OCI-LY1 (cell line): Measurements from ENCODE around the gene ATG7.
"Not testable (repeated sequence)": the region's sequence is repeated elsewhere in the genome, so short reads cannot be mapped to it uniquely, and the experiment has no call there.

Experiments used
- H2AFZ ChIP-seq: fragments of 200-600 bp; sonication (generic), shearing (Covaris generic); 2 replicates; pipeline ENCODE4 v1.6.0; 2014; ENCODE audit warnings: antibody characterized with exemption, mild to moderate bottlenecking, low read length
- H3F3A ChIP-seq: fragments of 200-600 bp; sonication (generic), shearing (Covaris generic); 2 replicates; pipeline ENCODE4 v1.6.0; 2014; ENCODE audit warnings: mild to moderate bottlenecking, antibody characterized with exemption, low read length, moderate library complexity; ENCODE audit not compliant: insufficient read depth
- H3K27ac ChIP-seq: fragments of 200-600 bp; sonication (generic); 2 replicates; pipeline ENCODE4 v1.5.1; 2014; ENCODE audit warnings: low read length, mixed run types, mild to moderate bottlenecking, low read depth; ENCODE audit not compliant: poor library complexity, severe bottlenecking
- H3K27me3 ChIP-seq: fragments of 200-600 bp; sonication (generic); 2 replicates; pipeline ENCODE4 v1.6.0; 2014; ENCODE audit warnings: antibody characterized with exemption, mild to moderate bottlenecking, low read length, moderate library complexity; ENCODE audit not compliant: insufficient read depth
- H3K36me3 ChIP-seq: fragments of 200-600 bp; sonication (generic); 2 replicates; pipeline ENCODE4 v1.6.1; 2014; ENCODE audit warnings: mild to moderate bottlenecking, antibody characterized with exemption, low read length, moderate library complexity, mixed read lengths; ENCODE audit not compliant: insufficient read depth
- H3K4me1 ChIP-seq: fragments of 200-600 bp; sonication (generic); 2 replicates; pipeline ENCODE4 v1.5.1; 2014; ENCODE audit warnings: mild to moderate bottlenecking, low read length, moderate library complexity; ENCODE audit not compliant: insufficient read depth, severe bottlenecking
- H3K4me2 ChIP-seq: fragments of 200-600 bp; sonication (generic), shearing (Covaris generic); 2 replicates; pipeline ENCODE4 v1.6.1; 2014; ENCODE audit warnings: low read length
- H3K4me3 ChIP-seq: fragments of 200-600 bp; sonication (generic); 2 replicates; pipeline ENCODE4 v1.5.1; 2014; ENCODE audit warnings: low read length, low read depth, mild to moderate bottlenecking, mixed read lengths; ENCODE audit not compliant: poor library complexity, severe bottlenecking
- H3K79me2 ChIP-seq: fragments of 200-600 bp; shearing (Covaris generic); 2 replicates; pipeline ENCODE4 v1.6.1; 2016; ENCODE audit warnings: mixed run types, low read length, mixed read lengths; ENCODE audit not compliant: insufficient read depth
- H3K9ac ChIP-seq: fragments of 200-600 bp; sonication (generic), shearing (Covaris generic); 2 replicates; pipeline ENCODE4 v1.6.1; 2014; ENCODE audit warnings: mild to moderate bottlenecking, low read length, mixed read lengths
- H3K9me2 ChIP-seq: fragments of 200-600 bp; sonication (generic), shearing (Covaris generic); 2 replicates; pipeline ENCODE4 v1.6.1; 2014; ENCODE audit warnings: low read depth, mild to moderate bottlenecking, low read length, mixed read lengths
- H3K9me3 ChIP-seq: fragments of 200-600 bp; shearing (Covaris generic); 2 replicates; pipeline ENCODE4 v1.6.1; 2014; ENCODE audit warnings: low read length, mixed read lengths
- H4K20me1 ChIP-seq: fragments of 200-600 bp; sonication (generic), shearing (Covaris generic); 2 replicates; pipeline ENCODE4 v1.6.0; 2016; ENCODE audit warnings: mild to moderate bottlenecking, low read length; ENCODE audit not compliant: insufficient read depth
- CTCF ChIP-seq: fragments of 200-600 bp; sonication (generic), shearing (Covaris generic); IDR thresholded peaks from 2 replicates; pipeline ENCODE4 v1.5.1; 2017; ENCODE audit warnings: mild to moderate bottlenecking, antibody characterized with exemption, low read length, moderate library complexity, mixed read lengths
- EZH2 ChIP-seq: fragments of 200-600 bp; sonication (generic), shearing (Covaris generic); IDR thresholded peaks from 2 replicates; pipeline ENCODE4 v1.8.0; 2017; ENCODE audit warnings: borderline replicate concordance, mixed run types, mild to moderate bottlenecking, antibody characterized with exemption, low read length, moderate library complexity, mixed read lengths

ATG7 gene

GRCh38 chr3:11591391-11592282 lies 319.4 kb downstream of the ATG7 start:
- H3F3A ChIP-seq: no peaks in the 10 kb centered on the region
- no peaks in the 10 kb centered on the region for H4K20me1 ChIP-seq
- H3K4me3 ChIP-seq: no peak overlapping the region
- peaks cover 56% of the 10 kb centered on the region for H3K4me1 ChIP-seq
- no peaks in the 10 kb centered on the region for H3K9me3 ChIP-seq
- no peaks in the 10 kb centered on the region for H3K9me2 ChIP-seq
- H3K27me3 ChIP-seq: no peaks in the 10 kb centered on the region
- no peak for TF ChIP-seq CTCF
- no peak for TF ChIP-seq EZH2
- no peak overlapping the region for H3K9ac ChIP-seq
- peaks cover 73% of the 10 kb centered on the region for H3K79me2 ChIP-seq
- no peak overlapping the region for H3K4me2 ChIP-seq
- H3K36me3 ChIP-seq: peaks cover 74% of the 10 kb centered on the region
- no peak overlapping the region for H2AFZ ChIP-seq
- peak overlapping the region; percentile 46 for H3K27ac ChIP-seq

GRCh38 chr3:11592445-11593298 lies 320.5 kb downstream of the ATG7 start:
- no peak overlapping the region for H3K4me2 ChIP-seq
- H3F3A ChIP-seq: no peaks in the 10 kb centered on the region
- H2AFZ ChIP-seq: no peak overlapping the region
- no peaks in the 10 kb centered on the region for H3K9me2 ChIP-seq
- TF ChIP-seq CTCF (no peak), EZH2 (no peak)
- peak overlapping the region; percentile 2 for H3K27ac ChIP-seq
- H3K9me3 ChIP-seq: peaks cover 3% of the 10 kb centered on the region; the same call in 1 of the 2 replicates
- H3K27me3 ChIP-seq: no peaks in the 10 kb centered on the region
- peaks cover 56% of the 10 kb centered on the region for H3K4me1 ChIP-seq
- no peaks in the 10 kb centered on the region for H4K20me1 ChIP-seq
- H3K36me3 ChIP-seq: peaks cover 77% of the 10 kb centered on the region
- H3K4me3 ChIP-seq: no peak overlapping the region
- peaks cover 76% of the 10 kb centered on the region for H3K79me2 ChIP-seq
- no peak overlapping the region; the same call in 1 of the 2 replicates for H3K9ac ChIP-seq

- no peaks in the 10 kb centered on the region for H3K9me2 ChIP-seq
- no peaks in the 10 kb centered on the region for H3F3A ChIP-seq
- H4K20me1 ChIP-seq: no peaks in the 10 kb centered on the region
- H3K4me2 ChIP-seq: no peak overlapping the region; the same call in 1 of the 2 replicates
- no peaks in the 10 kb centered on the region for H3K27me3 ChIP-seq
- H3K27ac ChIP-seq: peak overlapping the region; percentile 24
- H2AFZ ChIP-seq: no peak overlapping the region
- TF ChIP-seq CTCF: no peak
- TF ChIP-seq EZH2: no peak
- H3K36me3 ChIP-seq: peaks cover 79% of the 10 kb centered on the region
- H3K9ac ChIP-seq: no peak overlapping the region; the same call in 1 of the 2 replicates
- peaks cover 79% of the 10 kb centered on the region for H3K79me2 ChIP-seq
- H3K9me3 ChIP-seq: peaks cover 3% of the 10 kb centered on the region; the same call in 1 of the 2 replicates
- H3K4me1 ChIP-seq: peaks cover 50% of the 10 kb centered on the region
- H3K4me3 ChIP-seq: no peak overlapping the region
Measured at GRCh38 chr3:11593318-11594034, 321.3 kb downstream of the ATG7 start.

GRCh38 chr3:11595024-11595423 lies 322.8 kb downstream of the ATG7 start:
- H3K4me1 ChIP-seq: peaks cover 44% of the 10 kb centered on the region

More at GRCh38 chr3:11595024-11595423, 322.8 kb downstream of the ATG7 start:
- H3K9ac ChIP-seq, H3K4me2 ChIP-seq, H3K9me2 ChIP-seq, H4K20me1 ChIP-seq, H3F3A ChIP-seq, H3K27ac ChIP-seq, H3K4me3 ChIP-seq, H3K27me3 ChIP-seq, H2AFZ ChIP-seq, H3K9me3 ChIP-seq: not testable (repeated sequence)
- H3K79me2 ChIP-seq: peaks cover 79% of the 10 kb centered on the region
- peaks cover 83% of the 10 kb centered on the region for H3K36me3 ChIP-seq
